Measurements from ENCODE around the gene TULP4.

TULP4 gene

GRCh38 chr6:158431560-158431959, 119.3 kb downstream of the TULP4 start:
- TF ChIP-seq MAX (IDR thresholded peaks at IDR 0.05) (no peak), CREB1 (IDR thresholded peaks at IDR 0.05; ENCODE audit: low read depth) (no peak), TAF1 (IDR thresholded peaks at IDR 0.05; ENCODE audit: low read depth) (no peak), TEAD4 (IDR thresholded peaks at IDR 0.05) (no peak), TCF12 (IDR thresholded peaks at IDR 0.05; ENCODE audit: low read depth) (no peak), FOXM1 (IDR thresholded peaks at IDR 0.05; ENCODE audit: borderline replicate concordance, low read depth) (no peak), EGR1 (IDR thresholded peaks at IDR 0.05) (no peak), CEBPB (IDR thresholded peaks at IDR 0.05) (no peak), YY1 (IDR thresholded peaks at IDR 0.05; ENCODE audit: low read depth) (no peak), NFIC (IDR thresholded peaks at IDR 0.05) (no peak), RAD21 (IDR thresholded peaks at IDR 0.05; ENCODE audit: low read depth) (no peak), EP300 (IDR thresholded peaks at IDR 0.05; ENCODE audit: borderline replicate concordance) (no peak), ZBTB7A (IDR thresholded peaks at IDR 0.05; ENCODE audit: low read depth) (no peak), REST (IDR thresholded peaks at IDR 0.05; ENCODE audit: low read depth) (no peak), USF1 (IDR thresholded peaks at IDR 0.05) (no peak)

DNA sequence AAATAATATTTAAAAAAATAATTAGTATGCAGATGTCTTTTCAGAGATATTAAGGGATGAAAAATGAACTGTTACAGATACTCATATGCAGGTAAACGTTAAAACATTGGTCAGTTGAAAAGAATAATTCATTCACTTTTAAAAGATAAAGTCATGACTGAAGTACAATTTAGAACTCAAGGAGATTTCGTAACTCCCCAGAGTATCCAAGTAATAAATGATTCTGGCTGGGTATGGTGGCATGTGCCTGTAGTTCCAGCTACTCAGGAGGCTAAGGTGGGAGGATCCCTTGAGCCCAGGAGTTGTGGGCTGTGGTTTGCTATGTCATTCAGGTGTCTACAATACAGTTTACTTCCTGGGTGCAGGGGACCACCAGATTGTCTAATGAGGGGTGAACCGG, 125.3 kb downstream of the TULP4 start:
- TF ChIP-seq EP300 (IDR thresholded peaks at IDR 0.05; ENCODE audit: borderline replicate concordance) (no peak), NFIC (IDR thresholded peaks at IDR 0.05) (no peak), EGR1 (IDR thresholded peaks at IDR 0.05) (no peak), YY1 (IDR thresholded peaks at IDR 0.05; ENCODE audit: low read depth) (no peak)

GRCh38 chr6:158438226-158438625, 126.0 kb downstream of the TULP4 start:
- TF ChIP-seq REST (IDR thresholded peaks at IDR 0.05; ENCODE audit: low read depth) (no peak), CREB1 (IDR thresholded peaks at IDR 0.05; ENCODE audit: low read depth) (no peak), NFIC (IDR thresholded peaks at IDR 0.05) (no peak), ZBTB7A (IDR thresholded peaks at IDR 0.05; ENCODE audit: low read depth) (no peak), USF1 (IDR thresholded peaks at IDR 0.05) (no peak), TCF12 (IDR thresholded peaks at IDR 0.05; ENCODE audit: low read depth) (no peak), EP300 (IDR thresholded peaks at IDR 0.05; ENCODE audit: borderline replicate concordance) (no peak), FOXM1 (IDR thresholded peaks at IDR 0.05; ENCODE audit: borderline replicate concordance, low read depth) (no peak), TAF1 (IDR thresholded peaks at IDR 0.05; ENCODE audit: low read depth) (no peak), MAX (IDR thresholded peaks at IDR 0.05) (no peak), TEAD4 (IDR thresholded peaks at IDR 0.05) (no peak)

GRCh38 chr6:158439255-158439654, 127.0 kb downstream of the TULP4 start:
- TF ChIP-seq TCF12 (IDR thresholded peaks at IDR 0.05; ENCODE audit: low read depth) (no peak), ZBTB7A (IDR thresholded peaks at IDR 0.05; ENCODE audit: low read depth) (no peak), NFIC (IDR thresholded peaks at IDR 0.05) (no peak), YY1 (IDR thresholded peaks at IDR 0.05; ENCODE audit: low read depth) (no peak), EP300 (IDR thresholded peaks at IDR 0.05; ENCODE audit: borderline replicate concordance) (no peak), RAD21 (IDR thresholded peaks at IDR 0.05; ENCODE audit: low read depth) (no peak), REST (IDR thresholded peaks at IDR 0.05; ENCODE audit: low read depth) (no peak)

GRCh38 chr6:158441716-158442215, 129.5 kb downstream of the TULP4 start:
- TF ChIP-seq MAX (IDR thresholded peaks at IDR 0.05), result no peak
